K562 (cell line): Measurements from ENCODE around the gene CYP2A6. TPM values are rescaled to one million over a fixed set of nuclear protein-coding genes. Genes with fewer than 3 reads are reported as not detected.
"Not testable (repeated sequence)": the region's sequence is repeated elsewhere in the genome, so short reads cannot be mapped to it uniquely, and the experiment has no call there.

Source experiments
- ATF3 ChIP-seq, 2 experiments: fragments of 450-650 bp in 1 of 2; sonication (generic) in 1 of 2; formaldehyde crosslinking in 1 of 2; IDR thresholded peaks in 1 of 2; conservative IDR thresholded peaks in 1 of 2; 2 replicates each; pipeline versions ENCODE4 v1.6.1 to v1.8.1; 2016 to 2023; ENCODE audit warnings: mild to moderate bottlenecking in 2 of 2, moderate library complexity in 2 of 2, inconsistent platforms in 1 of 2, missing genetic modification reagents in 1 of 2
- ATF4 ChIP-seq: fragments of 450-650 bp; formaldehyde crosslinking; IDR thresholded peaks from 2 replicates; pipeline ENCODE4 v1.4.0; 2022; ENCODE audit warnings: mild to moderate bottlenecking, moderate library complexity
- ATF7 ChIP-seq: fragments of 450-650 bp; IDR thresholded peaks from 2 replicates; pipeline ENCODE4 v1.7.1; 2014; ENCODE audit warnings: mild to moderate bottlenecking, moderate library complexity
- BACH1 ChIP-seq: fragments of 200-800 bp; sonication (Bioruptor generic); IDR thresholded peaks from 2 replicates; pipeline ENCODE4 v1.6.1; 2016; ENCODE audit warnings: missing genetic modification characterization, missing compliant biosample characterization
- BCOR ChIP-seq: fragments of 450-650 bp; IDR thresholded peaks from 2 replicates; pipeline ENCODE4 v1.6.1; 2016
- CTBP1 ChIP-seq: fragments of 450-650 bp; IDR thresholded peaks from 2 replicates; pipeline ENCODE4 v1.6.1; 2016; ENCODE audit warnings: borderline replicate concordance
- GATAD2A ChIP-seq: fragments of 450-650 bp; IDR thresholded peaks from 2 replicates; pipeline ENCODE4 v1.6.1; 2017
- HMBOX1 ChIP-seq: sonication (generic); IDR thresholded peaks from 2 replicates; pipeline ENCODE4 v1.6.1; 2016
- KLF16 ChIP-seq: IDR thresholded peaks from 2 replicates; pipeline ENCODE4 v1.6.1; 2016; ENCODE audit warnings: antibody characterized with exemption
- NCOA1 ChIP-seq: fragments of 450-650 bp; IDR thresholded peaks from 2 replicates; pipeline ENCODE4 v1.6.1; 2016; ENCODE audit warnings: low read depth
- NONO ChIP-seq, 2 experiments: fragments of 200-400 bp in 1 of 2; fragments of 450-650 bp in 1 of 2; formaldehyde crosslinking in 1 of 2; IDR thresholded peaks; 2 replicates each; pipeline ENCODE4 v1.6.1; 2017; ENCODE audit warnings: low read depth in 2 of 2, mild to moderate bottlenecking in 2 of 2, moderate library complexity in 2 of 2, low read length in 1 of 2
- NR2C2 ChIP-seq, 2 experiments: fragments of 200-800 bp in 1 of 2; sonication (Bioruptor generic) in 1 of 2; sonication (generic) in 1 of 2; formaldehyde crosslinking in 1 of 2; IDR thresholded peaks; 2 replicates each; pipeline versions ENCODE4 v1.6.1 to v1.8.0; 2016 to 2022; ENCODE audit warnings: mild to moderate bottlenecking in 1 of 2, missing compliant biosample characterization in 1 of 2, missing genetic modification characterization in 1 of 2, missing genetic modification reagents in 1 of 2
- OTX1 ChIP-seq: fragments of 450-650 bp; formaldehyde crosslinking; IDR thresholded peaks from 2 replicates; pipeline ENCODE4 v1.4.0; 2022; ENCODE audit warnings: mild to moderate bottlenecking
- PBX2 ChIP-seq, 2 experiments: IDR thresholded peaks in 1 of 2; conservative IDR thresholded peaks in 1 of 2; 2 replicates each; pipeline ENCODE4 v1.6.1; 2016; ENCODE audit warnings: low read depth in 2 of 2, mild to moderate bottlenecking in 1 of 2, missing compliant biosample characterization in 1 of 2, missing genetic modification characterization in 1 of 2, moderate library complexity in 1 of 2
- PTTG1 ChIP-seq: fragments of 450-650 bp; IDR thresholded peaks from 2 replicates; pipeline ENCODE4 v1.6.1; 2016; ENCODE audit warnings: low read depth, mild to moderate bottlenecking, missing genetic modification characterization, missing compliant biosample characterization
- SOX6 ChIP-seq: fragments of 450-650 bp; IDR thresholded peaks from 2 replicates; pipeline ENCODE4 v1.6.1; 2014; ENCODE audit warnings: mild to moderate bottlenecking
- ZNF174 ChIP-seq: fragments of 250-450 bp; sonication (Bioruptor Pico); IDR thresholded peaks from 2 replicates; pipeline ENCODE4 v1.4.0; 2020; ENCODE audit warnings: mild to moderate bottlenecking
- ZNF584 ChIP-seq: fragments of 200-800 bp; sonication (Bioruptor generic); IDR thresholded peaks from 2 replicates; pipeline ENCODE4 v1.6.1; 2016; ENCODE audit warnings: low read depth, mild to moderate bottlenecking, missing genetic modification characterization, missing compliant biosample characterization
- polyA plus RNA-seq, 8 experiments: library from polyadenylated mRNA; depleted of rRNA in 4 of 8; stranded (reverse) in 5 of 8; unstranded in 3 of 8; fragments of >200 nt; fragmentation: Nextera tagmentation in 2 of 8; fragmentation: Illumina TruSeq in 1 of 8; extraction: Ambion mirVana in 2 of 8; extraction: Trizol in 1 of 8; gene quantifications; 2 replicates each; pipeline versions ENCODE4 v1.2.1 to v1.2.3, GENCODE V29; 2011 to 2014; ENCODE audit warnings: inconsistent platforms in 1 of 8, missing spikeins in 1 of 8
- total RNA-seq, 7 experiments: library from RNA; depleted of rRNA in 6 of 7; stranded (reverse); fragments of >200 nt in 6 of 7; fragmentation: Illumina TruSeq in 2 of 7; extraction: Trizol in 2 of 7; gene quantifications; 2 replicates each; pipeline versions ENCODE4 v1.2.1 to v1.2.3, GENCODE V29; 2011 to 2021; ENCODE audit warnings: low replicate concordance in 1 of 7

Gene CYP2A6
- total and polyA plus RNA-seq, 9 of the 15 experiments (the other 6 are each of a cell fraction or from before 2014, with no cell fraction given): 0.31 TPM; not detected in 8

- not testable (repeated sequence) for TF ChIP-seq NR2C2 (CRISPR knock-in tag; IDR thresholded peaks at IDR 0.05); ATF3 (CRISPR knock-in tag; conservative IDR thresholded peaks at IDR 0.05); PBX2 (CRISPR knock-in tag; IDR thresholded peaks at IDR 0.05; ENCODE audit: low read depth)
- TF ChIP-seq NR2C2 (tag; IDR thresholded peaks at IDR 0.05) (peak; percentile 64), KLF16 (peak; percentile 90), OTX1 (CRISPR knock-in tag) (peak; percentile 85), BACH1 (peak; percentile 80), NONO (IDR thresholded peaks at IDR 0.05; ENCODE audit: low read depth in 2 of 2, low read length in 1 of 2) (0 out of 4 replicates have a peak, but pooled peaks of 1 of the 2 experiments have one; percentile 57), ZNF174 (CRISPR knock-in tag) (0 out of 2 replicates have a peak, but pooled peaks have one; percentile 5), SOX6 (peak; percentile 94), ATF7 (peak; percentile 78), ATF4 (CRISPR knock-in tag) (peak; percentile 46; the same call in 1 of the 2 replicates), ZNF584 (CRISPR knock-in tag) (peak; percentile 88), GATAD2A (peak; percentile 91), ATF3 (IDR thresholded peaks at IDR 0.05) (peak; percentile 46; the same call in 1 of the 2 replicates), NCOA1 (peak; percentile 80), PBX2 (tag; conservative IDR thresholded peaks at IDR 0.05; ENCODE audit: low read depth) (peak; percentile 79), CTBP1 (peak; percentile 99), HMBOX1 (peak; percentile 92), PTTG1 (tag) (peak; percentile 66), BCOR (peak; percentile 71; the same call in 1 of the 2 replicates)
Measured at GRCh38 chr19:40822704-40823553, 27.3 kb downstream of the CYP2A6 start (continued).
